ENCODE data around the gene AIMP1. TPM values are rescaled to one million over a fixed set of nuclear protein-coding genes. Genes with fewer than 3 reads are reported as not detected.

Gene AIMP1
- 72.8 TPM for polyA plus RNA-seq

DNA sequence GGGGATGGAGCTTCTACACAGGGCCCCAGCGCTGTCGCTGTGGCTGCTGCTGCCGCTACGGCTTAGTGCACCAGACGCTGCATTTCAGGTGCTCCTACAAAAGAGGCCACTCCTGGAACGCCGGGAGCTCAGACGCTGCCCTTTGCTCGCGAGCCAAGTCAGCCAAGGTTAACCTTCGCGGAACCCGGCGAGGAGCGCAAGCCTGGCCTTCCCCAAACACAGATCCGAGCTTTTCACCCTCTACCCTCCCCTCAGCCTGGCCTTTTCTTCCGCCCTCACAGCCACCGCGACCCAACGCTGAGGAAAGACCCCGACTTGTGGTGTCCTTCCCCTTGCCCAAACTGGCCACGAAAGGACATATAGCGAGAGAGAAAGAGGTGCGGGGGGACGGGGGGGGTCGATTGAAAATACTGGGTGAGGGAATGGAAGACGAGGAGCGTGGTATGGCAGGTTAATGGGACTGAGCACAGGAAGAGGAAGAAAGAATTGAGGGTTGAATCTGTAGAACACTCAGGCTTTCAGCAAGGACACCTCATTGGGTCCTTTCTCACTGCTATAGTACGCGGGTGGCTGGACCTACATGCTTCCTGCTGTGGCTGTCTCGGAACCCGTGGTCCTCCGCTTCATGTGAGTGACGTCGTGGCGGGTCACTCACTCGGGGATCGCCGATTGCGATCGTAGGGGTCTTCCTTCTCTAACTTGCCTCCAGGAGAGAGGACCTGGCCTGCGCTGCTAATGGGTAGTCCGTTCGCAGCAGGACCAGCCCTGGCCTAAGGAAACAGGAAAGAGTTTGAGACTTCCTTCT, at the start of gene AIMP1, which contains the start of gene TBCK:
Gene AIMP1, plus strand, starts transcription at position 583 of the 805 bp plus-strand sequence. CDS start 8,460 bp downstream, outside the sequence.
Gene TBCK, minus strand, starts transcription at position 242 of the 805 bp plus-strand sequence. CDS start 7,249 bp downstream, outside the sequence.
- no peaks in the 10 kb centered on the region for H3K27me3 Mint-ChIP-seq

DNA sequence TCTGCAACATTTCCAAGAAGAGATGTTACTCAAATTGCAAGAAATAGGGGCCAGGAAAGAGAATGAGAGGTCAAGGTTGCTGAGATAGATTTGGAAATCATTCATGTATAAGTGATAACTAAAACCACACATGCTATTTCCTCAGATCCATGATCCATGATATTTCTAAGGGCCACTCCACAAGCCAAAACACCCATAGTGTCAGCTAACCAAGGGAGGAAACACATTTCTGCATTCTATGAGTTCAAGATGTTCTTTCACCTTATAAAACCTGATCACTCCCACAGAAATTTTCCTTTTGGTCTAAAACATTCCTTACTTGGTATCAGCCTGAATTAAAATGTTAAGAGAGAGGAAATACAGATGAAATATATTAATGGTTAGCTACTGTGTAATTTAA, 47.6 kb upstream of the AIMP1 start:
- H3K27ac Mint-ChIP-seq, result no peak overlapping the region
- peaks cover 0 to 3% (median 0%) of the 10 kb centered on the region in 3 donors for H3K4me1 Mint-ChIP-seq
- H3K27me3 Mint-ChIP-seq, result no peaks in the 10 kb centered on the region

More for the DNA sequence above, at the start of gene AIMP1, which contains the start of gene TBCK:
- H3K27ac Mint-ChIP-seq, result no peak within 1 kb of the TSS
- H3K36me3 Mint-ChIP-seq, result peaks cover 7% of the 10 kb centered on the region
- H3K9me3 Mint-ChIP-seq, result peaks cover 0 to 4% (median 0%) of the 10 kb centered on the region in 3 donors
- peaks cover 18 to 25% (median 25%) of the 10 kb centered on the region in 3 donors for H3K4me1 Mint-ChIP-seq
- peak within 1 kb of the TSS in 1 of 4 donors; percentile 31 for H3K4me3 Mint-ChIP-seq

DNA sequence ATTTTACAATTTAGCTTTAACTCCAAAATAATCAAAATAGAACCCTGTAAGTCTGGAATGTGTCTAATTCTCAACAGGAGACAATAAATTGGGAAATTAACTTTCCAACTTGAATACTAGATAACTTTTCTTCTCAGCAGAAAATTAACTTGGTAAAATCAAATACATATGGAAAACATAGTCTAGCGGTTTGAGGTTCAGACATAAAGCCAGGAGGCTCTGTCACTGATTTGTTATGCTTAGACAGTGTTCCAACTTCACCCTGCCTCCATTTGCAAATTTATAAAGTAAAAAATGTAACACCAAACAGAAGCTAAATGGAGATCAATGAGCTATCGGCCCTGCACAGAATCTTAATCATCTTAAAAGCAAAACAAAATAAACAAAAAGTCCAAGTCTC, 46.6 kb upstream of the AIMP1 start:
- no peaks in the 10 kb centered on the region for H3K9me3 Mint-ChIP-seq
- peaks cover 5% of the 10 kb centered on the region for H3K36me3 Mint-ChIP-seq
- H3K27me3 Mint-ChIP-seq, result no peaks in the 10 kb centered on the region
- H3K4me3 Mint-ChIP-seq, result no peak overlapping the region
- no peak overlapping the region for H3K27ac Mint-ChIP-seq
- peaks cover 0 to 4% (median 3%) of the 10 kb centered on the region in 3 donors for H3K4me1 Mint-ChIP-seq

More for the DNA sequence above, 47.6 kb upstream of the AIMP1 start:
- H3K9me3 Mint-ChIP-seq, result no peaks in the 10 kb centered on the region
- H3K36me3 Mint-ChIP-seq, result no peaks in the 10 kb centered on the region
- H3K4me3 Mint-ChIP-seq, result no peak overlapping the region

DNA sequence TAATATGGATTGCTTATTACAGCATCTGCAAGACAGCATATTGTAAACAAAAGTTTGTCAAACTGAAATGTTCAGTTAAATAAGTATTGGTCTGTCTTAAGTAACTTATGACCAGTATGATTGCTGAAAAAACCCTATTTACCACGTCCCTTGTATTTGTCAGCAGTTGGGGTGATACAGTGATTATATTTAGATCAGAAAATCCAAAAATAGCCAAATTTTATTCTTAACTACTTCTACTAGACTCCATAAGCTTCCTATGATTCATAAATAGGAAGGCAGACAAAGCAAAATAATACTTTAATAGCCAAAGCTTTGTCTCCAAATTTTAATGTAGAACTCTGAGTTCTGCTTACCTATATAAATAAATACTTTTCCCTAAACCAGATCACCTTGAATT, 45.6 kb upstream of the AIMP1 start:
- no peaks in the 10 kb centered on the region for H3K27me3 Mint-ChIP-seq
- no peak overlapping the region for H3K27ac Mint-ChIP-seq
- peaks cover 9% of the 10 kb centered on the region for H3K36me3 Mint-ChIP-seq
- H3K4me3 Mint-ChIP-seq, result no peak overlapping the region
- no peaks in the 10 kb centered on the region for H3K9me3 Mint-ChIP-seq
- peaks cover 0 to 4% (median 3%) of the 10 kb centered on the region in 3 donors for H3K4me1 Mint-ChIP-seq

DNA sequence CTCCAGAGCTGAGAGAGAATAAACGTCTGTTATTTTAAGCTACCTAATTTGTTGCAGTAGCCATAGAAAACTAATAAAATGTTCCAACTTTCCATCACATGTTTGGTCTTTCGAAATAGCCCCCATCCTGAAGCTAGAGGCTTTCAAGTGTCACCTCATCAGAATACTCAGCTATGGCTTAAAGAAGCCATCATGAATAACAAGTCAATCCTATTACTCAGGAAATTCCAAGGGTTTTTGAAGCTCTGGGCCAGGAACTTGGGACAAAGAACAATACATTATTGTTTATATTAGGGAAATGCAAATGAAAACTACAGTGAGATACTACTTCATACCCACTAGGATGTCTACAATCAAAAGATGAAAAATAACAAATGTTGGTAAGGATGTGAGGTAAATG, 42.5 kb upstream of the AIMP1 start:
- H3K4me3 Mint-ChIP-seq, result no peak overlapping the region

DNA sequence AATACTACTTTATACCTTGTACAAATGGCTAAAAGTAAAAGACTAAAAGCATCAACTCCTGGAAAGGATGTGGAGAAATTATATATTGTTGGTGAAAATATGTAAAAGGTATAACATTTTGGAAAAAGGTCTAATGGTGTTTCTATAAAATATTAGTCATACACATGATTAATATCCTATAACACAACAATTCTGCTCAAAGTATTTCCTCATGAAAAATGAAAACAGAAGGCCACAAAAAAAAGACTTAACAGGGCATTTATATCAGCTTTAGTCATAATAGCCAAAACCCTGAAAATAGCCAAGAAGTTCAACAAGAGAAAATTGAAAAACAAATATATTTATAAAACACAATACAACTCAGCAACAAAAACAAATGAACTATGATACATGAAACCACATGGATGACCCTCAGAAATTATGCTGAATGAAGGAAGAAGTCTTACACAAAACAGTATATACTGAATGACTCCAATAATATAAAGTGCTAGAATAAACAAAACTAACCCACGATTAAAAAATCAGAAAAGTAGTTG, 39.1 kb upstream of the AIMP1 start:
- Mint-ChIP-seq H3K36me3 (peaks cover 14% of the 10 kb centered on the region), H3K27me3 (no peaks in the 10 kb centered on the region), H3K27ac (no peak overlapping the region), H3K9me3 (peaks cover 0 to 6% (median 0%) of the 10 kb centered on the region in 3 donors), H3K4me1 (peaks cover 0 to 6% (median 2%) of the 10 kb centered on the region in 3 donors), H3K4me3 (no peak overlapping the region)

More for the DNA sequence above, 42.5 kb upstream of the AIMP1 start:
- no peaks in the 10 kb centered on the region for H3K9me3 Mint-ChIP-seq
- H3K36me3 Mint-ChIP-seq, result peaks cover 10% of the 10 kb centered on the region
- H3K27ac Mint-ChIP-seq, result no peak overlapping the region
- no peaks in the 10 kb centered on the region for H3K27me3 Mint-ChIP-seq
- H3K4me1 Mint-ChIP-seq, result peaks cover 0 to 6% (median 1%) of the 10 kb centered on the region in 3 donors

DNA sequence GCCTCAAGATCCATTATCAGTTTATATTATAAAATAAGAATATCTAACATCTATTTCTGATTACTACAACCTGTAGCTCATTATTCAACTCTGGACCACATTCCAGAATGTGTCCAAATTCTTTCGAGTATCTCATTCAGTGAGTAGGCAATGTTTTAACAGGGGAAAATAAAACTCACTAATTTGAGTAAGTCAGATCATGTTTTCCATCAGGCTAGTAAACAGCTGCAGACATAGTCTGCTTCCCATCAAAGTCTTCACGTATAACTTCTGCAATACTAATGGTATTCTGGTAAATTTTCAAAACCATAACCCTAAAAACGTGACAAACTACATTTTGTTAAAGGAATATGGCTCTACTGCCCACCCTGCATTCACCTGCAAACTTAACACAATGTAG, 32.1 kb upstream of the AIMP1 start:
- no peaks in the 10 kb centered on the region for H3K27me3 Mint-ChIP-seq
- H3K27ac Mint-ChIP-seq, result no peak overlapping the region
- H3K9me3 Mint-ChIP-seq, result peaks cover 0 to 6% (median 0%) of the 10 kb centered on the region in 3 donors
- H3K36me3 Mint-ChIP-seq, result peaks cover 9% of the 10 kb centered on the region
- no peak overlapping the region for H3K4me3 Mint-ChIP-seq
- peaks cover 0 to 3% (median 0%) of the 10 kb centered on the region in 3 donors for H3K4me1 Mint-ChIP-seq

DNA sequence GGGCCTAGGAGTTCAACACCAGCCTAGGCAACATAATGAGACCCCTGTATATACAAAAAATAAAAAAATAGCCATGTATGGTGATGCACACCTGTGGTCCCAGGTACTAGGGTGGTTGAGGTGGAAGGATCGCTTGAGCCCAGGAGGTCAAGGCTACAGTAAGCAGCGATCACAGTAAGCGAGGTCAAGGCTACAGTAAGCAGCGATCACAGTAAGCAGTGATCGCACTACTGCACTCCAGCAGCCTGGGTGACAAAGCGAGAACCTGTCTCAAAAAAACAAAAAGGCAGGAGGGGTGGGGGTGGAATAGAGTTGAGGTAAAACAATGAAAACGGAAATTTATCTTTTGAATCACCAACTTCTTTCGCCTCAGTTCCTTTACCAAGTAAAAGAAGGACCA, 29.7 kb upstream of the AIMP1 start:
- peaks cover 0 to 3% (median 0%) of the 10 kb centered on the region in 3 donors for H3K9me3 Mint-ChIP-seq
- peaks cover 0 to 1% (median 0%) of the 10 kb centered on the region in 3 donors for H3K4me1 Mint-ChIP-seq
- H3K27ac Mint-ChIP-seq, result peak overlapping the region in 1 of 3 donors; percentile 57
- H3K27me3 Mint-ChIP-seq, result no peaks in the 10 kb centered on the region
- H3K36me3 Mint-ChIP-seq, result peaks cover 5% of the 10 kb centered on the region
- no peak overlapping the region for H3K4me3 Mint-ChIP-seq

DNA sequence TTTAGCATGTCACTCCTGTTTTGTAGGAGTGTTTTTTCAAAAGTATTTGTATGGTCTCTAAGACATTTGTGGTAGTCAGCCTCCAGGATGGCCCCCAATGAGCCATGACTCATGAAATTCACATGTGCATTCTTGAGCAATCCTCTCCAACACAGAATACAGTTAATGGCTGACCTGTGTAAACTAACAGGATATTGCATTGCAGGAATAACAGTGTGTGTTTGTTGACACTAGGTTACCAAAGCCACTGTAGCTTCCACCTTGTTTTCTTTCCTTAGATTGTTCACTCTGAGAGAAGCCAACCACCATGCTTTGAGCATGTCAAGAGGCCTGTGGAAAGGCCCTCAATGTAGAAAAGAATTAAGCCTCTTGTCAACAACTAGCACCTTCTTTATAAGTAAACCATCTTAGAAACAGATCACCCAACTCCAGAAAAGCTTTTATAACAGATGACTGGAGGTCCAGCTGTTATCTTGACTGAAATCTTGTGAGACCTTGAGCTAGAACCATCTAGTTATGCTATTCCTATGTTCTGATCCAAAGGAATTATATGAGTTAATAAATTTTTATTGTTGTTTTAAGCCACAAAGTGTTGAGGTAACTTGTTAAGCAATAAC, 28.9 kb upstream of the AIMP1 start:
- Mint-ChIP-seq H3K36me3 (peaks cover 7% of the 10 kb centered on the region), H3K4me1 (peaks cover 0 to 1% (median 0%) of the 10 kb centered on the region in 3 donors), H3K4me3 (no peak overlapping the region), H3K27me3 (no peaks in the 10 kb centered on the region), H3K27ac (no peak overlapping the region), H3K9me3 (no peaks in the 10 kb centered on the region)

DNA sequence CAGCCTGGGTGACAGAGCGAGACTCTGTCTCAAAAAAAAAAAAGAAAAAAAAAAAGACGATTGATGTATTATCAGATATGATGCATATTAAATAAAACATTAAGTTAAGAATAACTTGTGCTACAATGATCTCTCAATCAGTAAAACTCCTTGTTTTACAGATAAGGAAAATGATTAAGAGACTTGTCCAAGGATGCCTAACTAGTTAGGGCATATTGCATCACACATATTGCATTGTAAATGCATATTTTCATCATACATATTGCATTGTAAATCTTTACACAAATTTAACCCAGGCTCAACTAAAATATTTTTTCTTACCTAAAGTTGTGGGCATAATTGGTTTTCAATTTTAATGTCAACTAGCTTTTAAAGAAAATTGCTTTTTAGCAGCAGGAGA, 26.6 kb upstream of the AIMP1 start:
- Mint-ChIP-seq H3K36me3 (peaks cover 14% of the 10 kb centered on the region), H3K4me3 (no peak overlapping the region), H3K9me3 (no peaks in the 10 kb centered on the region), H3K4me1 (peaks cover 0 to 1% (median 0%) of the 10 kb centered on the region in 3 donors), H3K27ac (no peak overlapping the region), H3K27me3 (no peaks in the 10 kb centered on the region)

DNA sequence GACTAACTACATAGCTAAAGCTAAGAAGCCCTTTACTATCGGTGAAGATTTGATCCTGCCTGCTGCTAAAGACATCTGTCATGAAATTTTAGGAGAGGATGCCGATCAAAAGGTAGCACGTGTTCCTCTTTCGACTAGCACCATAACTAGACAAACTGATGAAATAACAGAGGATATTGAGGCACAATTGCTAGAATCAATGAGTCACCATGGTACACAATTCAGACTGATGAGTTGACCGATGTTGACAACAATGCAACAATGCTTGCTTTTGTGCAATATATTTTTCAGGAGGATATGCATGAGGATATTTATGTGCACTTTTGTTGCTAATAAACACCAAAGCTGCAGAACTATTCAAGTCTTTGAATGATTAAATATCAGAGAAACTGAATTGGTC, 24.7 kb upstream of the AIMP1 start:
- Mint-ChIP-seq H3K36me3 (peaks cover 16% of the 10 kb centered on the region), H3K4me3 (no peak overlapping the region), H3K27me3 (no peaks in the 10 kb centered on the region), H3K27ac (no peak overlapping the region), H3K4me1 (no peaks in the 10 kb centered on the region), H3K9me3 (no peaks in the 10 kb centered on the region)

DNA sequence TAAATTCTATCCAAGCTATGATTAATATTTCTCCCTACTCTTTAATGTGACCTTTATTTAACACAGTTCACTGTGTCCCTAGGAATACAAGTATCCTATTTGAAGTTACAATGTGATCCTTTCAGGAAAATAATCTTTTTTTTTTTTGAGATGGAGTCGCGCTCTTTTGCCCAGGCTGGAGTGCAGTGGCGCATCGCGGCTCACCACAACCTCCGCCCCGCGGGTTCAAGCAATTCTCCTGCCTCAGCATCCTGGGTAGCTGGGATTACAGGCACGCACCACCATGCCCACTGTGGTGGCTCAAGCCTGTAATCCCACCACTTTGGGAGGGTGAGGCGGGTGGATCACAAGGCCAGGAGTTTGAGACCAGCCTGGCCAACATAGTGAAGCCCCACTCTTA, 22.3 kb upstream of the AIMP1 start:
- Mint-ChIP-seq H3K4me1 (peaks cover 0 to 8% (median 2%) of the 10 kb centered on the region in 3 donors), H3K9me3 (no peaks in the 10 kb centered on the region), H3K27me3 (no peaks in the 10 kb centered on the region), H3K27ac (no peak overlapping the region), H3K36me3 (peaks cover 14% of the 10 kb centered on the region), H3K4me3 (no peak overlapping the region)

DNA sequence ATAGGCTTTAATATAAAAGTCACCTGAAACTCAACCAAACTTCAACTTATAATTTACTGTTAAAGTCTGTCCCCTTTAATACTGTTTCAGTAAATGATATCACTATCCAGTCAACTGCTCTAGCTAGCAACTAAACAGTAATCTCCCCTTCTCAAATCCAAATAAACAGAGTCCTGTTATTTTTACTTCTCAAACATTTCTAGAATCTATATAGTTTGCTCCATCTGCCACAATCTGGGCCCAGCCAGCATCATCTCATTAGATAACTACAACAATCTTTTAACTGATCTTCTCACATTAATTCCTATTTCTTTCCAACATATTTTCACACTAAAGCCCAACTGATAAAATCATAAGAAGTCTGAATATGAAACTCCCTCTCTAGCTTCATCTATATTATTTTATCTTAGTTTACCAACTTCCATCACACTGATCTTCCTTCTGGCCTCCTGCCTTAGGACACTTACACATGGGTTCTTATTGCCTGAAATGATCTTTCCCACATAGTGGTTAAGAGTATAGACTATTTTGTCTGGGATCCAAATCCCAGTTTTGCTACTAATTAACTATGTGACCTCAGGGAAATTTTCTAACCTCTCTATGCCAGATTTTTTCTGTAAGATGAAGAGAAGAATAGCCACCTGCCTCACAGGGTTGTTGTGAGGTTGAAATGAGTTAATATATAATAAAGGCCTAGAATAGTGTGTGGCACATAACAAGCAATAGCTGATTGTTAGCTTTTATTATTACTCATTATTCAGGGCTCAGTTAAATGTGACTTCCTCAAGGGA, 18.9 kb upstream of the AIMP1 start:
- Mint-ChIP-seq H3K27ac (no peak overlapping the region), H3K27me3 (no peaks in the 10 kb centered on the region), H3K36me3 (peaks cover 18% of the 10 kb centered on the region), H3K4me3 (no peak overlapping the region), H3K4me1 (peaks cover 2 to 8% (median 3%) of the 10 kb centered on the region in 3 donors), H3K9me3 (no peaks in the 10 kb centered on the region)

DNA sequence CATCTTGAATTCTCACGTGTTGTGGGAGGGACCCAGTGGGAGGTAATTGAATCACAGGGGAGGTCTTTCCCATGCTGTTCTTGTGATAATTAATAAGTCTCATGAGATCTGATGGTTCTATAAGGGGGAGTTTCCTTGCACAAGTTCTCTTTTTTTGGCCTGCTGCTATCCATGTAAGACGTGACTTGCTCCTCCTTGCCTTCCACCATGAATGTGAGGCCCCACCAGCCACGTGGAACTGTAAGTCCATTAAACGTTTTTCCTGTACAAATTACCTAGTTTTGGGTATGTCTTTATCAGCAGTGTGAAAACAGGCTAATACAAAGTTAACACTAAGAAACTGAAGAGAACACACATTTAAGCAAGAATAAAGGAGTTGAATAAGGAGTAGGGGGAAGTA, 16.4 kb upstream of the AIMP1 start:
- H3K9me3 Mint-ChIP-seq, result no peaks in the 10 kb centered on the region
- H3K4me3 Mint-ChIP-seq, result no peak overlapping the region
- no peak overlapping the region for H3K27ac Mint-ChIP-seq
- H3K4me1 Mint-ChIP-seq, result peaks cover 4 to 16% (median 5%) of the 10 kb centered on the region in 3 donors
- no peaks in the 10 kb centered on the region for H3K27me3 Mint-ChIP-seq
- peaks cover 10% of the 10 kb centered on the region for H3K36me3 Mint-ChIP-seq

All from IgD-negative memory B cell (primary cell).